K562 (cell line): Measurements from ENCODE around the gene ARHGAP30. TPM values are rescaled to one million over a fixed set of nuclear protein-coding genes. Genes with fewer than 3 reads are reported as not detected.

Experiments used
- ATAC-seq: fragments of 200-7000 bp; cut with Tn5 transposase; 3 replicates; pipeline ENCODE4 v1.9.1; 2020; ENCODE audit warnings: moderate library complexity
- BruUV-seq: library from RNA; stranded (reverse); fragments of 400-500 nt; replicated peaks from 2 replicates; lab custom pipeline; 2021; lab: Mats Ljungman, UMichigan
- CTCF ChIA-PET: fragments of 300-600 bp; formaldehyde crosslinking; extraction: SDS; loops from one replicate; lab custom pipeline; 2021; ENCODE audit warnings: low intra/inter-chr PET ratio; lab: Yijun Ruan, JAX
- POLR2A ChIA-PET: fragments of 300-600, 350-650 bp; sonication (Branson Sonifier 250); formaldehyde crosslinking; extraction: SDS; loops from one replicate; lab custom pipeline; 2021; ENCODE audit warnings: antibody characterized with exemption, inconsistent platforms; lab: Yijun Ruan, JAX
- DNase-seq, 4 experiments: peaks; one replicate each; pipeline versions ENCODE4 v3.0.0 to v3.0.0-alpha.2; 2011 to 2018; ENCODE audit warnings: low spot score in 3 of 4, mixed read lengths in 3 of 4; ENCODE audit errors: extremely low read depth in 1 of 4
- FAIRE-seq: peaks from 2 replicates; lab custom pipeline; 2011; peaks lifted over from hg19 to GRCh38; lab: Jason Lieb, UNC
- H2AFZ ChIP-seq: 2 replicates; pipeline ENCODE4 v1.6.0; 2011; ENCODE audit warnings: low read depth, low read length, control low read depth, inconsistent platforms
- H3K27ac ChIP-seq: fragments of 200-600 bp; 3 replicates; pipeline ENCODE4 v1.8.0; 2011; ENCODE audit warnings: low read depth, mild to moderate bottlenecking, control low read depth, inconsistent platforms, low read length, moderate library complexity, mixed read lengths; ENCODE audit errors: extremely low read depth
- H3K27me3 ChIP-seq, 2 experiments: fragments of 300-600 bp in 1 of 2; 2 replicates in 1 of 2; 3 replicates in 1 of 2; pipeline versions ENCODE4 v1.6.0 to v1.8.0; 2011; ENCODE audit warnings: inconsistent platforms in 2 of 2, low read length in 2 of 2, mild to moderate bottlenecking in 1 of 2, mixed read lengths in 1 of 2, moderate library complexity in 1 of 2; ENCODE audit not compliant: control insufficient read depth in 2 of 2, insufficient read depth in 2 of 2
- H3K36me3 ChIP-seq: fragments of 300-600 bp; 3 replicates; pipeline ENCODE4 v1.8.0; 2011; ENCODE audit warnings: mild to moderate bottlenecking, low read length, inconsistent platforms; ENCODE audit not compliant: control insufficient read depth, insufficient read depth
- H3K4me1 ChIP-seq, 2 experiments: fragments of 200-600 bp in 1 of 2; replicated peaks in 1 of 2; 2 replicates in 1 of 2; 3 replicates in 1 of 2; pipeline versions ENCODE4 v1.5.1 to v1.8.0; 2011; ENCODE audit warnings: inconsistent platforms in 2 of 2, low read length in 2 of 2, mild to moderate bottlenecking in 1 of 2, mixed read lengths in 1 of 2, moderate library complexity in 1 of 2; ENCODE audit not compliant: control insufficient read depth in 2 of 2, insufficient read depth in 2 of 2
- H3K4me2 ChIP-seq: 2 replicates; pipeline ENCODE4 v1.6.1; 2011; ENCODE audit warnings: low read length, control low read depth, inconsistent platforms, mixed read lengths; ENCODE audit not compliant: insufficient read depth
- H3K4me3 ChIP-seq: fragments of 200-600 bp; sonication (generic), shearing (Covaris generic); 2 replicates; pipeline ENCODE4 v1.5.1; 2016; ENCODE audit warnings: control low read depth, inconsistent platforms
- H3K79me2 ChIP-seq: fragments of 200-600 bp; 3 replicates; pipeline ENCODE4 v1.8.0; 2011; ENCODE audit warnings: low read length, inconsistent platforms; ENCODE audit not compliant: control insufficient read depth, insufficient read depth
- H3K9ac ChIP-seq, 2 experiments: 2 replicates each; pipeline versions ENCODE4 v1.6.0 to v1.6.1; 2011; ENCODE audit warnings: low read depth in 2 of 2, low read length in 2 of 2, control low read depth in 1 of 2, inconsistent platforms in 1 of 2, mild to moderate bottlenecking in 1 of 2, mixed read lengths in 1 of 2; ENCODE audit not compliant: insufficient read depth in 1 of 2
- H3K9me1 ChIP-seq: one replicate; pipeline ENCODE4 v1.6.0; 2011; ENCODE audit warnings: inconsistent platforms, mild to moderate bottlenecking, low read length, moderate library complexity; ENCODE audit not compliant: control insufficient read depth, insufficient read depth
- H3K9me3 ChIP-seq: replicated peaks from 2 replicates; pipeline ENCODE4 v1.5.1; 2011; ENCODE audit warnings: low read depth, low read length, inconsistent platforms; ENCODE audit not compliant: control insufficient read depth, insufficient read depth
- H4K20me1 ChIP-seq: replicated peaks from 2 replicates; pipeline ENCODE4 v1.6.1; 2011; ENCODE audit warnings: low read length, inconsistent platforms, mixed read lengths; ENCODE audit not compliant: control insufficient read depth, insufficient read depth
- CCNT2 ChIP-seq: IDR thresholded peaks from 2 replicates; pipeline ENCODE4 v1.6.1; 2011; ENCODE audit warnings: borderline replicate concordance, low read depth, mild to moderate bottlenecking, moderate library complexity, mixed read lengths, low read length; ENCODE audit not compliant: insufficient read length; ENCODE audit errors: extremely low read depth
- GABPB2 ChIP-seq: fragments of 250-450 bp; sonication (Bioruptor Pico); conservative IDR thresholded peaks from 2 replicates; pipeline ENCODE4 v1.5.1; 2021; ENCODE audit warnings: mild to moderate bottlenecking
- MBD2 ChIP-seq: sonication (generic); IDR thresholded peaks from 2 replicates; pipeline ENCODE4 v1.6.1; 2016; ENCODE audit warnings: low read depth, borderline replicate concordance
- MLLT1 ChIP-seq, 2 experiments: fragments of 450-650 bp; IDR thresholded peaks; 2 replicates each; pipeline ENCODE4 v1.6.1; 2016
- SIN3A ChIP-seq, 2 experiments: fragments of 150-350 bp in 1 of 2; IDR thresholded peaks; 2 replicates each; pipeline ENCODE4 v1.6.1; 2011 to 2016; ENCODE audit warnings: borderline replicate concordance in 2 of 2, low read depth in 2 of 2, low read length in 2 of 2, mild to moderate bottlenecking in 2 of 2, moderate library complexity in 2 of 2; ENCODE audit not compliant: control insufficient read depth in 1 of 2
- ZEB2 ChIP-seq: fragments of 450-650 bp; IDR thresholded peaks from 2 replicates; pipeline ENCODE4 v1.6.1; 2016
- WGBS: fragments of 100-300 bp; shearing (Covaris generic); methylation state at CpG from one replicate; pipeline ENCODE4 v1.1.6; 2016; ENCODE audit warnings: low coverage, mixed read lengths; ENCODE audit not compliant: insufficient coverage; ENCODE audit errors: missing lambda C conversion rate; 5-methylcytosine and 5-hydroxymethylcytosine counted together
- in situ Hi-C: fragments of 300-500 bp; cut with MboI; formaldehyde crosslinking; loops from 4 replicates; pipeline ENCODE4 v1.15.0; 2018; ENCODE audit warnings: inconsistent platforms, mixed read lengths
- intact Hi-C: fragments of 100-400 bp; cut with micrococcal nuclease; formaldehyde crosslinking; loops from 2 replicates; pipeline ENCODE4 v1.14.2; 2022
- polyA plus RNA-seq, 8 experiments: library from polyadenylated mRNA; depleted of rRNA in 4 of 8; stranded (reverse) in 5 of 8; unstranded in 3 of 8; fragments of >200 nt; fragmentation: Nextera tagmentation in 2 of 8; fragmentation: Illumina TruSeq in 1 of 8; extraction: Ambion mirVana in 2 of 8; extraction: Trizol in 1 of 8; gene quantifications; 2 replicates each; pipeline versions ENCODE4 v1.2.1 to v1.2.3, GENCODE V29; 2011 to 2014; ENCODE audit warnings: inconsistent platforms in 1 of 8, missing spikeins in 1 of 8
- total RNA-seq, 7 experiments: library from RNA; depleted of rRNA in 6 of 7; stranded (reverse); fragments of >200 nt in 6 of 7; fragmentation: Illumina TruSeq in 2 of 7; extraction: Trizol in 2 of 7; gene quantifications; 2 replicates each; pipeline versions ENCODE4 v1.2.1 to v1.2.3, GENCODE V29; 2011 to 2021; ENCODE audit warnings: low replicate concordance in 1 of 7
- TF ChIP-seq, protein P1 (sequence below): fragments of 450-650 bp; IDR thresholded peaks from 2 replicates; pipeline ENCODE4 v1.6.1; 2016; ENCODE audit warnings: mild to moderate bottlenecking, moderate library complexity

ARHGAP30 gene
- total and polyA plus RNA-seq, 9 of the 15 experiments (the other 6 are each of a cell fraction or from before 2014, with no cell fraction given) = 0.01 to 0.73 (median 0.12) TPM

GRCh38 chr1:161021165-161021969 lies 48.3 kb downstream of the ARHGAP30 start:
- WGBS = 5% methylated on average over 33 of the region's 34 CpGs
- H3K36me3 ChIP-seq = 0 out of 3 replicates have a peak, but pooled peaks cover 2% of the 10 kb centered on the region
- H3K9me1 ChIP-seq = peaks cover 3% of the 10 kb centered on the region
- POLR2A ChIA-PET = interaction anchor here (0.6 to 3.9 kb wide), 18 partner anchors 8 to 174 kb away, joined by 3 to 19 read pairs (median 4); partner anchors contain the start of genes PPOX, TSTD1 and USF1
- ATAC-seq (peak; percentile 89), FAIRE-seq (peak; percentile 91), DNase-seq (peak; percentile 96 to 98 (median 98))
- peak overlapping the region; percentile 88 to 90 for H3K9ac ChIP-seq
- intact Hi-C loops (no loop called here), in situ Hi-C loops (no loop called here)
- H3K4me3 ChIP-seq = peak overlapping the region; percentile 87
- H4K20me1 ChIP-seq = no peaks in the 10 kb centered on the region
- peaks cover 26 to 30% of the 10 kb centered on the region in 2 experiments for H3K4me1 ChIP-seq
- H3K4me2 ChIP-seq = peak overlapping the region; percentile 97
- peaks cover 46% of the 10 kb centered on the region for H3K79me2 ChIP-seq
- no peaks in the 10 kb centered on the region for H3K27me3 ChIP-seq
- H3K9me3 ChIP-seq = no peaks in the 10 kb centered on the region
- TSS peak; percentile 87 for BruUV-seq
- peak overlapping the region; percentile 96 for H3K27ac ChIP-seq
- CTCF ChIA-PET = no interaction called here
- peak overlapping the region; percentile 99 for H2AFZ ChIP-seq
- TF ChIP-seq GABPB2 (CRISPR knock-in tag) (no peak), SIN3A (IDR thresholded peaks at IDR 0.05; ENCODE audit: borderline replicate concordance in 2 of 2, control insufficient read depth in 1 of 2, low read depth in 2 of 2, low read length in 2 of 2) (0 out of 4 replicates have a peak, but pooled peaks of 1 of the 2 experiments have one; percentile 41), MBD2 (peak; percentile 87; the same call in 1 of the 2 replicates), MLLT1 (IDR thresholded peaks at IDR 0.05) (0 out of 4 replicates have a peak, but pooled peaks of 1 of the 2 experiments have one; percentile 26), CCNT2 (no peak), ZEB2 (peak; percentile 99)
- TF ChIP-seq, protein P1, sequence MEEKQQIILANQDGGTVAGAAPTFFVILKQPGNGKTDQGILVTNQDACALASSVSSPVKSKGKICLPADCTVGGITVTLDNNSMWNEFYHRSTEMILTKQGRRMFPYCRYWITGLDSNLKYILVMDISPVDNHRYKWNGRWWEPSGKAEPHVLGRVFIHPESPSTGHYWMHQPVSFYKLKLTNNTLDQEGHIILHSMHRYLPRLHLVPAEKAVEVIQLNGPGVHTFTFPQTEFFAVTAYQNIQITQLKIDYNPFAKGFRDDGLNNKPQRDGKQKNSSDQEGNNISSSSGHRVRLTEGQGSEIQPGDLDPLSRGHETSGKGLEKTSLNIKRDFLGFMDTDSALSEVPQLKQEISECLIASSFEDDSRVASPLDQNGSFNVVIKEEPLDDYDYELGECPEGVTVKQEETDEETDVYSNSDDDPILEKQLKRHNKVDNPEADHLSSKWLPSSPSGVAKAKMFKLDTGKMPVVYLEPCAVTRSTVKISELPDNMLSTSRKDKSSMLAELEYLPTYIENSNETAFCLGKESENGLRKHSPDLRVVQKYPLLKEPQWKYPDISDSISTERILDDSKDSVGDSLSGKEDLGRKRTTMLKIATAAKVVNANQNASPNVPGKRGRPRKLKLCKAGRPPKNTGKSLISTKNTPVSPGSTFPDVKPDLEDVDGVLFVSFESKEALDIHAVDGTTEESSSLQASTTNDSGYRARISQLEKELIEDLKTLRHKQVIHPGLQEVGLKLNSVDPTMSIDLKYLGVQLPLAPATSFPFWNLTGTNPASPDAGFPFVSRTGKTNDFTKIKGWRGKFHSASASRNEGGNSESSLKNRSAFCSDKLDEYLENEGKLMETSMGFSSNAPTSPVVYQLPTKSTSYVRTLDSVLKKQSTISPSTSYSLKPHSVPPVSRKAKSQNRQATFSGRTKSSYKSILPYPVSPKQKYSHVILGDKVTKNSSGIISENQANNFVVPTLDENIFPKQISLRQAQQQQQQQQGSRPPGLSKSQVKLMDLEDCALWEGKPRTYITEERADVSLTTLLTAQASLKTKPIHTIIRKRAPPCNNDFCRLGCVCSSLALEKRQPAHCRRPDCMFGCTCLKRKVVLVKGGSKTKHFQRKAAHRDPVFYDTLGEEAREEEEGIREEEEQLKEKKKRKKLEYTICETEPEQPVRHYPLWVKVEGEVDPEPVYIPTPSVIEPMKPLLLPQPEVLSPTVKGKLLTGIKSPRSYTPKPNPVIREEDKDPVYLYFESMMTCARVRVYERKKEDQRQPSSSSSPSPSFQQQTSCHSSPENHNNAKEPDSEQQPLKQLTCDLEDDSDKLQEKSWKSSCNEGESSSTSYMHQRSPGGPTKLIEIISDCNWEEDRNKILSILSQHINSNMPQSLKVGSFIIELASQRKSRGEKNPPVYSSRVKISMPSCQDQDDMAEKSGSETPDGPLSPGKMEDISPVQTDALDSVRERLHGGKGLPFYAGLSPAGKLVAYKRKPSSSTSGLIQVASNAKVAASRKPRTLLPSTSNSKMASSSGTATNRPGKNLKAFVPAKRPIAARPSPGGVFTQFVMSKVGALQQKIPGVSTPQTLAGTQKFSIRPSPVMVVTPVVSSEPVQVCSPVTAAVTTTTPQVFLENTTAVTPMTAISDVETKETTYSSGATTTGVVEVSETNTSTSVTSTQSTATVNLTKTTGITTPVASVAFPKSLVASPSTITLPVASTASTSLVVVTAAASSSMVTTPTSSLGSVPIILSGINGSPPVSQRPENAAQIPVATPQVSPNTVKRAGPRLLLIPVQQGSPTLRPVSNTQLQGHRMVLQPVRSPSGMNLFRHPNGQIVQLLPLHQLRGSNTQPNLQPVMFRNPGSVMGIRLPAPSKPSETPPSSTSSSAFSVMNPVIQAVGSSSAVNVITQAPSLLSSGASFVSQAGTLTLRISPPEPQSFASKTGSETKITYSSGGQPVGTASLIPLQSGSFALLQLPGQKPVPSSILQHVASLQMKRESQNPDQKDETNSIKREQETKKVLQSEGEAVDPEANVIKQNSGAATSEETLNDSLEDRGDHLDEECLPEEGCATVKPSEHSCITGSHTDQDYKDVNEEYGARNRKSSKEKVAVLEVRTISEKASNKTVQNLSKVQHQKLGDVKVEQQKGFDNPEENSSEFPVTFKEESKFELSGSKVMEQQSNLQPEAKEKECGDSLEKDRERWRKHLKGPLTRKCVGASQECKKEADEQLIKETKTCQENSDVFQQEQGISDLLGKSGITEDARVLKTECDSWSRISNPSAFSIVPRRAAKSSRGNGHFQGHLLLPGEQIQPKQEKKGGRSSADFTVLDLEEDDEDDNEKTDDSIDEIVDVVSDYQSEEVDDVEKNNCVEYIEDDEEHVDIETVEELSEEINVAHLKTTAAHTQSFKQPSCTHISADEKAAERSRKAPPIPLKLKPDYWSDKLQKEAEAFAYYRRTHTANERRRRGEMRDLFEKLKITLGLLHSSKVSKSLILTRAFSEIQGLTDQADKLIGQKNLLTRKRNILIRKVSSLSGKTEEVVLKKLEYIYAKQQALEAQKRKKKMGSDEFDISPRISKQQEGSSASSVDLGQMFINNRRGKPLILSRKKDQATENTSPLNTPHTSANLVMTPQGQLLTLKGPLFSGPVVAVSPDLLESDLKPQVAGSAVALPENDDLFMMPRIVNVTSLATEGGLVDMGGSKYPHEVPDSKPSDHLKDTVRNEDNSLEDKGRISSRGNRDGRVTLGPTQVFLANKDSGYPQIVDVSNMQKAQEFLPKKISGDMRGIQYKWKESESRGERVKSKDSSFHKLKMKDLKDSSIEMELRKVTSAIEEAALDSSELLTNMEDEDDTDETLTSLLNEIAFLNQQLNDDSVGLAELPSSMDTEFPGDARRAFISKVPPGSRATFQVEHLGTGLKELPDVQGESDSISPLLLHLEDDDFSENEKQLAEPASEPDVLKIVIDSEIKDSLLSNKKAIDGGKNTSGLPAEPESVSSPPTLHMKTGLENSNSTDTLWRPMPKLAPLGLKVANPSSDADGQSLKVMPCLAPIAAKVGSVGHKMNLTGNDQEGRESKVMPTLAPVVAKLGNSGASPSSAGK = peak; percentile 65
